ENCODE data around the gene KCTD13. TPM values are rescaled to one million over a fixed set of nuclear protein-coding genes. Genes with fewer than 3 reads are reported as not detected.

Gene KCTD13
- total RNA-seq, 2 experiments from 2014 or later = 49.7 to 50.0 TPM

DNA sequence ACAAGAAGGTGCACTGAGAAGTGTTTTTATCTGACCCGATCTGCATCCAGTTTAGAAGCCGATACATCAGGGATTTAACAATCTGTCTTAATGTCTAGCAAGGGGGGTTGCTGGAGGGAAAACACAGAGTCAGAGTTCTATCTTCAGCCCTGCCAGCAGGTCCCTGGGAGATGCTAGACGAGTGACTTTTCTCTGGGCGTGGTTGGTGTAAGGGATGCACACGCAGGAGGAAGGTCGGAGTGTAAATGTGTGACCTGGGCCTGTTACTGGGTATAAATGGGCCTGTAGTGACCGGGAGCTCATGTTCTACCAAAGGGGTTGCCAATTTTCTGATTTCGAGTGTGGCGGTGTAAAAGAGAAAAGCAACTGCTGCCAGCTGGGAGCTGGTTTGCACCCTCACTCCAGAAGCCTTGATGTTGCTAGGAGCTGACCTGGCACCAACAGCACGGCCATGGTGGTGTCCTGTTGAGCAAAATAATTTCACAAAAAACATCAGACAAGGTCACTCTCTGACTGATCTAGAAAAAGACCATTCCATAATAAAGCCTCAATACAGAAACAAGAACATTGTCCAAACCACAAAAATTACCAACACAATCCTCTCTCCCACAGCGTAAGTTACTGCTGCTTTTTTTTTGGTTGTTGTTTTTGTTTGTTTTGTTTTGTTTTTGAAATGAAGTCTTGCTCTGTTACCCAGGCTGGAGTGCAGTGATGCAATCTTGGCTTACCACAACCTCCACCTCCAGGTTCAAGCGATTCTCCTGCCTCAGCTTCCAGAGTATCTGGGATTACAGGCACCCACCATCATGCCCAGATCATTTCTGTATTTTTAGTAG lies 1.3 kb upstream of the KCTD13 start:
- peak overlapping the region; percentile 87 for H3K4me3 Mint-ChIP-seq
- peaks cover 22% of the 10 kb centered on the region for H3K4me1 Mint-ChIP-seq
- DNase-seq (peak; percentile 25), ATAC-seq (ENCODE audit: low read depth) (no peak)
- peak overlapping the region; percentile 93 for H3K27ac Mint-ChIP-seq
- POLR2A ChIA-PET = interaction anchor here (0.5 to 3.1 kb wide), 16 partner anchors 10 to 235 kb away, joined by 3 to 29 read pairs (median 6); partner anchors contain the start of genes ASPHD1, CDIPT, MAZ and SEZ6L2
- peaks cover 5% of the 10 kb centered on the region for H3K36me3 Mint-ChIP-seq
- H3K9me3 Mint-ChIP-seq = no peaks in the 10 kb centered on the region
- H3K27me3 Mint-ChIP-seq = peaks cover 3% of the 10 kb centered on the region

GRCh38 chr16:29926711-29927052 lies 656 bp upstream of the KCTD13 start:
- Mint-ChIP-seq H3K4me1 (peaks cover 22% of the 10 kb centered on the region), H3K9me3 (no peaks in the 10 kb centered on the region), H3K4me3 (peak overlapping the region; percentile 87), H3K36me3 (peaks cover 5% of the 10 kb centered on the region), H3K27me3 (peaks cover 3% of the 10 kb centered on the region), H3K27ac (peak overlapping the region; percentile 93)
- ATAC-seq (ENCODE audit: low read depth) (no peak), DNase-seq (no peak)
- POLR2A ChIA-PET = interaction anchor here (0.5 to 3.1 kb wide), 20 partner anchors 10 to 235 kb away, joined by 3 to 29 read pairs (median 5); partner anchors contain the start of genes ASPHD1, CDIPT, DOC2A and HIRIP3

DNA sequence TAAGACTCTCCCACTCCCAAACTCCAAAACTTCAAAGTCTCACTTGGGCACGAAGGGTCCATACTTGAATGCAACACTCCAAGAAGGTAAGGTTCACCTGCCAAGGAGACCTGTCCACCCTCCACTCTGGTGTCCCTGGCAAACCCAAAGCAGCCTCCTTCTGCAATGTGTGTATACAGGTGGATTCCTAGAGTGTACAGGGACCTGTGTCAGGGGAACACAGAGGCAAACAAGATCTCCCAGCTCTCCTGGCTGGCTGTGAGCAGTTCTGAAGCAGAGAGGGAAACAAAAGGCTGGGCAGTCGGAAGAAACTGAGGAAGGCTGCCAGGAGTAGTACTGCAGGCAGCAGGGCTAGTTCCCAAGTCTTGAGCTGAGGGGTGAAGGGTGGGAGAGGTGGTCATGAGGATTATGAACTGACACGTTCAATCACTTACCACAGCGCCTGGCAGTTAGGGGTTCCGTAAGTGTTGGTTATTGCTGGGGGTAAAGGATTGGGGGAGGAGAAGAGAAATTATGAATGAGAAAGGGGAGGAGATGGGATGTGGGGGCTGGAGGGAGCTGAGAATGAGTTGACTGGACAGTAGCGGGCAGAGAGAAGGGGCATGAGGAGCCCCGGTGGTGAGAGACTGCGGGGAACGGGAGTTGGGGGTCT lies 795 bp downstream of the KCTD13 start:
- H3K4me3 Mint-ChIP-seq = peak overlapping the region; percentile 94
- peak overlapping the region; percentile 85 for H3K27ac Mint-ChIP-seq
- peaks cover 8% of the 10 kb centered on the region for H3K36me3 Mint-ChIP-seq
- no peaks in the 10 kb centered on the region for H3K9me3 Mint-ChIP-seq
- peaks cover 3% of the 10 kb centered on the region for H3K27me3 Mint-ChIP-seq
- POLR2A ChIA-PET = interaction anchor here (0.7 to 3.1 kb wide), 14 partner anchors 8 to 130 kb away, joined by 3 to 29 read pairs (median 8); partner anchors contain the start of genes ASPHD1, CDIPT, HIRIP3 and INO80E
- peaks cover 22% of the 10 kb centered on the region for H3K4me1 Mint-ChIP-seq
- no peak for ATAC-seq (ENCODE audit: low read depth)
- DNase-seq = peak; percentile 31

GRCh38 chr16:29922986-29923501 lies 3.0 kb downstream of the KCTD13 start:
- H3K4me1 Mint-ChIP-seq = peaks cover 22% of the 10 kb centered on the region
- ATAC-seq (ENCODE audit: low read depth) = no peak
- no peak overlapping the region for H3K27ac Mint-ChIP-seq

DNA sequence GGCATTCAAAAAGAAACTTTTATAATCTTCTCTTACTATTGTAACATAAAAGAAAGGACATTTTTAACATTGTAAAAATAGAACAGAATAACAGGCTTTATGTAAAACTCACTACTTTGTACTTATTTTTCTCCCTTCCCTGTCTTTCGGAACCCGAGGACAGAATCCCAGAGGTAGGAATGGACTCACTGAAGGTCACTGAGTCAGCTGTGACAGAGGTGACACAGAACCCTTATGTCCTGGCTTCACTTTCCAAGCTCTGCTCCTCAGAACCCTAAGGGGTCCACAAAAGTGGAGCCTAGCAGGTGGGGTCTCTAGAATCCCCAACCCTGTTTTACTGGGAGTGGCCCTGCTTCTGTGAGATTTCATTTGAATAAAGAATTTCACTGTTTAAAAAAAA lies 3.7 kb downstream of the KCTD13 start:
- ATAC-seq (ENCODE audit: low read depth) (no peak), DNase-seq (no peak)
- Mint-ChIP-seq H3K36me3 (peaks cover 11% of the 10 kb centered on the region), H3K4me3 (no peak overlapping the region), H3K27ac (no peak overlapping the region), H3K9me3 (no peaks in the 10 kb centered on the region), H3K4me1 (peaks cover 19% of the 10 kb centered on the region), H3K27me3 (peaks cover 2% of the 10 kb centered on the region)
- POLR2A ChIA-PET = interaction anchor here (0.5 kb wide), 1 partner anchor 164 kb away, joined by 3 read pairs; no protein-coding TSS in a partner anchor

More at GRCh38 chr16:29922986-29923501, 3.0 kb downstream of the KCTD13 start:
- Mint-ChIP-seq H3K9me3 (no peaks in the 10 kb centered on the region), H3K36me3 (peaks cover 8% of the 10 kb centered on the region), H3K4me3 (no peak overlapping the region), H3K27me3 (peaks cover 3% of the 10 kb centered on the region)
- POLR2A ChIA-PET = interaction anchor here (0.5 kb wide), 1 partner anchor 164 kb away, joined by 3 read pairs; no protein-coding TSS in a partner anchor
- DNase-seq = peak; percentile 17

DNA sequence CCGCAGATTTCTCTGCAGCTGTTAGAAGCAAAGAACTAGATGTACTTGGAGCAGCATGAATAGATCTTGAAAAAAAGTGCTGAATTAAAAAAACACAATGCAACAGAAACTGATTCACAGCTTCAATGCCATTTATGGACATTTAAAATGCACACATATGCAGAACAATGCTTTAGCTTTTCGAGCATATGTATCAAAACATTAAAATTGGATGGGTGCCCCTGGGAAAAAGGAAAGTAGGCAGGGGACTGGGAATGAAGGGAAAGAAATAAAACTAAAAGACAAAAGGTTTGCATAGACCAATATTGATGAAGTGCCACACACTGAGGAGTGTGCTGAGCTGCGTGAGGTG lies 5.0 kb downstream of the KCTD13 start:
- POLR2A ChIA-PET = no interaction called here
- peaks cover 11% of the 10 kb centered on the region for H3K36me3 Mint-ChIP-seq

DNA sequence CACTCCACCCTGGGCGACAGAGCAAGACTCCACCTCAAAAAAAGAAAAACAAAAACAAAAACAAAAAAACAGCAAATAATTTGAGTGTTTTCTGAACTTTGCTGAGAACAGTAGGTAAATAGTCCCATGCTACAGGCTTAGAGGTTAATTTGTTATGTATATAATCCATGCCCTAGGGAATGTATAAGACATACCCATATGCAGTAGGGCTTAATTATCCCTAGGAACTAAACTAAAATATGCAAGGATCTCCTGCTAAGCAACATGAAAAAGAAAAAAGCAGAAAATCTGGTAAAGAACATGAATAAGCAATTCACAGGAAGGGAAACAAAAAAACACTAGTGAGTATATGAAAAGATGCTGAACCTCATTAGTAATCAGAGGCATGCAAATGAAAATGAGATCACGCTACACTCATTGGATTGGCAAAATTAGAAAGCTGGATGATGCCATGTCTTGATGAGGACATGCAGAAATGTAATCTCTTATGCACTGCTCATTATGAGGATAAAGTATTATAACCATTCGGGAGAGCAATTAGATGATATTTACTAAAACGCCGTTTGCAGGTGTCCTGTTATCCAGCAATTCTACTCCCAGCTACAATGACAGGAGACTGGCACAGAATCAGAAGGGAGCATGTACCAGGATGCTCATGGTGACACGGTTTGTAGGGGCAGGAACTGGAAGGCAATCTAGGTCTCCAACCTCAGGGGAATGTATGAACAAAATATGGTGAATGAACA lies 5.6 kb downstream of the KCTD13 start:
- Mint-ChIP-seq H3K27ac (no peak overlapping the region), H3K4me3 (no peak overlapping the region), H3K27me3 (no peaks in the 10 kb centered on the region), H3K4me1 (peaks cover 9% of the 10 kb centered on the region), H3K9me3 (no peaks in the 10 kb centered on the region), H3K36me3 (peaks cover 14% of the 10 kb centered on the region)
- DNase-seq (no peak), ATAC-seq (ENCODE audit: low read depth) (no peak)
- POLR2A ChIA-PET = no interaction called here

More for the DNA sequence above, 5.0 kb downstream of the KCTD13 start:
- ATAC-seq (ENCODE audit: low read depth) (no peak), DNase-seq (no peak)
- Mint-ChIP-seq H3K9me3 (no peaks in the 10 kb centered on the region), H3K4me1 (peaks cover 9% of the 10 kb centered on the region), H3K27me3 (no peaks in the 10 kb centered on the region), H3K27ac (no peak overlapping the region), H3K4me3 (no peak overlapping the region)

DNA sequence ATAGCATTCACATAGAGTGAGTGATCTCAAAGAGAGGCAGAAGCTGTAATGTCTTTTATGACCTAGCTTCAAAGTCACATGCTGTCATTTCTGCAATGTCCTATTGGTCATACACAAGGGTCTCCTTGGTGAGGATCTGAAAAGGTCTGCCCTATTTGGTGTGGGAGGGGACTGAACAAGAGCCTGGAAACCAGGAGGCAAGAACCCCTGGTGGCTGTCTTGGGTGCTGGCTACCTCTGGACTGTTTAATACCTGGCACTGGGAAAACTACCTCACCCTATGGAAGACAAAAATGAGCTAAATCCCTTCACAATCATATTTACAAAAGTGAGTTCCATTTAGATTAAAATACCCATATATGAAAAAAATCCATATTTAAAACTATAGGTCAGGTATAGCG lies 9.0 kb downstream of the KCTD13 start:
- DNase-seq (no peak), ATAC-seq (ENCODE audit: low read depth) (no peak)
- Mint-ChIP-seq H3K27ac (no peak overlapping the region), H3K27me3 (no peaks in the 10 kb centered on the region), H3K9me3 (no peaks in the 10 kb centered on the region), H3K4me1 (peaks cover 2% of the 10 kb centered on the region), H3K36me3 (peaks cover 17% of the 10 kb centered on the region), H3K4me3 (no peak overlapping the region)
- POLR2A ChIA-PET = interaction anchor here (1.4 kb wide), 1 partner anchor 9 kb away, joined by 8 read pairs; the partner anchor contains the start of gene KCTD13

DNA sequence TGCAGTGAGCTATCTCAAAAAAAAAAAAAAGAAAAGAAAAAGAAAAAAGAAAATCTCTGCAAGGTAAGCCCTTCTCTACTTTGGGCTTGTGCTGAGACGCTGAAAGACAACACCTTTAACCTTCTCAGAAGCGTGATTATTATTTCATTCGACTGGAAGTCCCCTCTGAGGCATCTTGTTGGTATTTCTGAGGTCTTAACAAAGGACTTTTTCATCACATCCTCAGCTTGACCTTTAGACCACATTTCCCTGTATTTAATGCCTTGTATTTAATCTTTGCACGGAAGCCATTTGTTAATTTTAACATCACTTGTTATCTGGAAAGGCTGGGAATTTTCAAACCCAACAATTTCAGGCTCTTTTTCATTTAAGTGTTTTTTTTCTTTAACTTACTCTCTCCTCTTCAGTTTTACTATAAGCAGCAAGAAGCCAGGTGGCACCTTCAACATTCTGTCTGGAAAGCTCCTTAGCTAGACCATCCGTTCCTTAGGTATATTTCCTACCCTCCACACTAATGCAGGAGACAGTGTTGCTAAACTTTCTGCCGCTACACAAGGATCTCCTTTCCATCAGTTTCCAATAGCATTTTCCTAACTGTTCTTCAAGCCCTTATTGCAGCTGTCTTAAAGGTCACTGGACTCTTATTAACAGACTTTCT lies 10.3 kb downstream of the KCTD13 start:
- no peak overlapping the region for H3K4me3 Mint-ChIP-seq
- peaks cover 2% of the 10 kb centered on the region for H3K4me1 Mint-ChIP-seq
- H3K36me3 Mint-ChIP-seq = peaks cover 15% of the 10 kb centered on the region
- no peak overlapping the region for H3K27ac Mint-ChIP-seq
- POLR2A ChIA-PET = no interaction called here
- H3K9me3 Mint-ChIP-seq = no peaks in the 10 kb centered on the region
- DNase-seq (no peak), ATAC-seq (ENCODE audit: low read depth) (no peak)
- no peaks in the 10 kb centered on the region for H3K27me3 Mint-ChIP-seq

DNA sequence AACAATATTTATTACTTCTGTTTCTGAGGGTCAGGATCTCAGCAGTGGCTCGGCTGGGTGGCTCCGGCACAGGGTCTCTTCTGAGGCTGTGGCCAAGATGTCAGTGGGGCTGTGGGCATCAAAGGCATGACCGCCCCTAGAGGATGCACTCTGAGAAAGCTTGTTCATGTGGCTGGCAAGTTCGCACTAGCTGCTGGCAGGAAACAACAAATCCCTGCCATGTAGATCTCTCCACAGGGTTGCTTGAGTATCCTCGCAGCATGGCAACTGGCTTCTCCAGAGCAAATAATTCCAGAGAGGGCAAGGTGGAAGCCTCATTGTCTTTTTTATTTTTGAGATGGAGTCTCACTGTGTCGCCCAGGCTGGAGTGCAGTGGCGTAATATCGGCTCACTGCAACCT lies 12.5 kb downstream of the KCTD13 start:
- DNase-seq = no peak
- Mint-ChIP-seq H3K9me3 (no peaks in the 10 kb centered on the region), H3K36me3 (peaks cover 15% of the 10 kb centered on the region), H3K27ac (no peak overlapping the region), H3K4me1 (peaks cover 2% of the 10 kb centered on the region), H3K4me3 (no peak overlapping the region), H3K27me3 (no peaks in the 10 kb centered on the region)
- ATAC-seq (ENCODE audit: low read depth) = no peak
- POLR2A ChIA-PET = no interaction called here

- DNase-seq (no peak), ATAC-seq (ENCODE audit: low read depth) (no peak)
- Mint-ChIP-seq H3K9me3 (no peaks in the 10 kb centered on the region), H3K4me1 (peaks cover 2% of the 10 kb centered on the region), H3K27ac (no peak overlapping the region), H3K36me3 (peaks cover 14% of the 10 kb centered on the region), H3K27me3 (no peaks in the 10 kb centered on the region), H3K4me3 (no peak overlapping the region)
- POLR2A ChIA-PET = interaction anchor here (1.5 kb wide), 1 partner anchor 10 kb away, joined by 4 read pairs; no protein-coding TSS in a partner anchor
Measured at GRCh38 chr16:29912087-29912486, 13.9 kb downstream of the KCTD13 start.

- no peak overlapping the region for H3K4me3 Mint-ChIP-seq
- H3K9me3 Mint-ChIP-seq = no peaks in the 10 kb centered on the region
- peaks cover 2% of the 10 kb centered on the region for H3K4me1 Mint-ChIP-seq
- DNase-seq = no peak
- H3K36me3 Mint-ChIP-seq = peaks cover 14% of the 10 kb centered on the region
- H3K27ac Mint-ChIP-seq = no peak overlapping the region
- POLR2A ChIA-PET = interaction anchor here (1.5 kb wide), 1 partner anchor 10 kb away, joined by 4 read pairs; no protein-coding TSS in a partner anchor
- no peaks in the 10 kb centered on the region for H3K27me3 Mint-ChIP-seq
- ATAC-seq (ENCODE audit: low read depth) = no peak
Measured at GRCh38 chr16:29911676-29912010, 14.4 kb downstream of the KCTD13 start.
